Panc1 (cell line): ENCODE measurements around the gene EVC. TPM values are rescaled to one million over a fixed set of nuclear protein-coding genes. Genes with fewer than 3 reads are reported as not detected.

Experiments used
- ATAC-seq: fragments of 200-7000 bp; cut with Tn5 transposase; 2 replicates; pipeline ENCODE4 v1.9.1; 2020; ENCODE audit warnings: mild to moderate bottlenecking, moderate library complexity
- BruUV-seq: library from RNA; stranded (reverse); fragments of 400-500 nt; replicated peaks from 2 replicates; lab custom pipeline; 2021; lab: Mats Ljungman, UMichigan
- CTCF ChIA-PET: fragments of 300-600 bp; sonication (Branson Sonifier 250); formaldehyde crosslinking; loops from one replicate; lab custom pipeline; 2022; ENCODE audit warnings: antibody characterized with exemption; lab: Charles Lee
- POLR2A ChIA-PET: fragments of 300-600 bp; sonication (Branson Sonifier 250); formaldehyde crosslinking; loops from one replicate; lab custom pipeline; 2022; ENCODE audit warnings: antibody characterized with exemption; lab: Charles Lee
- DNase-seq: peaks from one replicate; pipeline ENCODE4 v3.0.0-alpha.2; 2010; ENCODE audit warnings: low read depth, low spot score
- H3K27ac ChIP-seq: 2 replicates; pipeline ENCODE4 v1.5.1; 2011; ENCODE audit warnings: mild to moderate bottlenecking, low read length, inconsistent platforms
- H3K27me3 ChIP-seq: fragments of 200-500 bp; sonication (Bioruptor generic); 2 replicates; pipeline ENCODE4 v1.6.0; 2014; ENCODE audit warnings: low read length, inconsistent platforms; ENCODE audit not compliant: control insufficient read depth, insufficient read depth
- H3K36me3 ChIP-seq: fragments of 200-500 bp; sonication (Bioruptor generic); 2 replicates; pipeline ENCODE4 v1.5.1; 2014; ENCODE audit warnings: inconsistent platforms, mild to moderate bottlenecking, low read length, moderate library complexity; ENCODE audit not compliant: control insufficient read depth, insufficient read depth
- H3K4me1 ChIP-seq: 2 replicates; pipeline ENCODE4 v1.5.1; 2011; ENCODE audit warnings: inconsistent platforms, mild to moderate bottlenecking, low read length, moderate library complexity; ENCODE audit not compliant: control insufficient read depth, insufficient read depth
- H3K4me3 ChIP-seq, 2 experiments: 2 replicates each; pipeline ENCODE4 v1.5.1; 2011 to 2012; ENCODE audit warnings: low read depth in 2 of 2, low read length in 2 of 2, mild to moderate bottlenecking in 2 of 2, inconsistent platforms in 1 of 2, moderate library complexity in 1 of 2
- H3K9me3 ChIP-seq: fragments of 200-500 bp; sonication (Bioruptor generic); 2 replicates; pipeline ENCODE4 v1.5.1; 2014; ENCODE audit warnings: low read depth, mild to moderate bottlenecking, inconsistent platforms, low read length, moderate library complexity; ENCODE audit not compliant: control insufficient read depth, insufficient read depth
- POLR2AphosphoS5 ChIP-seq: IDR thresholded peaks from 2 replicates; pipeline ENCODE4 v1.6.1; 2012; ENCODE audit warnings: mild to moderate bottlenecking, low read depth, low read length, moderate library complexity
- SIN3A ChIP-seq: IDR thresholded peaks from 2 replicates; pipeline ENCODE4 v1.6.1; 2012; ENCODE audit warnings: low read depth, mild to moderate bottlenecking, low read length, moderate library complexity, borderline replicate concordance; ENCODE audit not compliant: insufficient read depth
- TCF7L2 ChIP-seq: IDR thresholded peaks from 2 replicates; pipeline ENCODE4 v1.6.1; 2011; ENCODE audit warnings: mild to moderate bottlenecking, low read depth, low read length, inconsistent platforms
- in situ Hi-C: cut with HindIII; loops from 2 replicates; pipeline ENCODE4 v1.10.0; 2016; ENCODE audit warnings: low sequenced_read_pairs, low pct_unique_long_range_greater_than_20kb
- intact Hi-C: fragments of 100-400 bp; cut with micrococcal nuclease; formaldehyde crosslinking; loops from one replicate; pipeline ENCODE4 v1.10.0; 2022; ENCODE audit not compliant: unreplicated experiment
- total RNA-seq: library from RNA; stranded (reverse); gene quantifications from one replicate; pipeline ENCODE4 v1.2.1, GENCODE V29; 2021; ENCODE audit not compliant: unreplicated experiment
- TF ChIP-seq, protein P1 (sequence below), 2 experiments: IDR thresholded peaks; 2 replicates each; pipeline ENCODE4 v1.6.1; 2011 to 2012; ENCODE audit warnings: low read depth in 2 of 2, control low read depth in 1 of 2, low read length in 1 of 2, mild to moderate bottlenecking in 1 of 2, moderate library complexity in 1 of 2; ENCODE audit not compliant: insufficient read depth in 1 of 2
- TF ChIP-seq, protein P2 (sequence below): fragments of 450-650 bp; IDR thresholded peaks from 2 replicates; pipeline ENCODE4 v1.5.1; 2017; ENCODE audit warnings: mild to moderate bottlenecking

Gene EVC
- total RNA-seq, 1 experiment from 2014 or later, result 12.1 TPM

DNA sequence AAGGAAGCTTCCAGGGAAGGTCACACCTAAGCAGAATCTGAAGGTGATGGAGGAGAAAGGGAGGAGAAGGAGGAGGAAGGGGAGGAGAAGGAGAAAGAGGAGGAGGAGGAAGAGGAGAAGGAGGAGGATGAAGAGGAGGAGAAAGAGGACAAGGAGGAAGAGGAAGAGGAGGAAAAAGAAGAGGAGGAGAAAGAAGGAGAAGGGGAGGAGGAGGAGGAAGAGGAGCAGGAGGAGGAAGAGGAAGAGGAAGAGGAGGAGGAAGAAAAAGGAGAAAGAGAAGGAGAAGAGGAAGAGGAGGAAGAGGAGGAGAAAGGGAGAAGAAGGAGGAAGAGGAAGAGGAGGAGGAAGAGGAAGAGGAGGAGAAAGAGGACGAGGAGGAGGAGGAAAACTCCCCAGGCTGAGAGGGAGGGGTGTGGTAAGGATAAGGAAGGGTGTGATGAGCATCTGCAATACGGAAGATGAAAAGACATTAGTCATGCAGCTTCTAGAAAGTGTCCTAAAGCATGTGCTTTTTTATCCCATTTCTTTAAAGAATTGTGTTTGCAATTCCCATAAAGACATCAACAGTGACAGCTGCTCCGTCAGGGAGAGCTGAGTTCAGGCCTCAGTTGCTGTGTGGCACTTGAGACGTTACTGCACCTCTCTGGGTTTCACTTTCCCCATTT is 140.8 kb downstream of the EVC start:
- H3K27me3 ChIP-seq, result no peaks in the 10 kb centered on the region; the same call in 1 of the 2 replicates
- H3K4me3 ChIP-seq, result no peak overlapping the region
- H3K4me1 ChIP-seq, result no peaks in the 10 kb centered on the region
- no TSS peak for BruUV-seq
- POLR2A ChIA-PET, result no interaction called here
- no peaks in the 10 kb centered on the region for H3K9me3 ChIP-seq
- no peak for ATAC-seq
- intact Hi-C loops (no loop called here), in situ Hi-C loops (no loop called here)
- TF ChIP-seq, protein P1, sequence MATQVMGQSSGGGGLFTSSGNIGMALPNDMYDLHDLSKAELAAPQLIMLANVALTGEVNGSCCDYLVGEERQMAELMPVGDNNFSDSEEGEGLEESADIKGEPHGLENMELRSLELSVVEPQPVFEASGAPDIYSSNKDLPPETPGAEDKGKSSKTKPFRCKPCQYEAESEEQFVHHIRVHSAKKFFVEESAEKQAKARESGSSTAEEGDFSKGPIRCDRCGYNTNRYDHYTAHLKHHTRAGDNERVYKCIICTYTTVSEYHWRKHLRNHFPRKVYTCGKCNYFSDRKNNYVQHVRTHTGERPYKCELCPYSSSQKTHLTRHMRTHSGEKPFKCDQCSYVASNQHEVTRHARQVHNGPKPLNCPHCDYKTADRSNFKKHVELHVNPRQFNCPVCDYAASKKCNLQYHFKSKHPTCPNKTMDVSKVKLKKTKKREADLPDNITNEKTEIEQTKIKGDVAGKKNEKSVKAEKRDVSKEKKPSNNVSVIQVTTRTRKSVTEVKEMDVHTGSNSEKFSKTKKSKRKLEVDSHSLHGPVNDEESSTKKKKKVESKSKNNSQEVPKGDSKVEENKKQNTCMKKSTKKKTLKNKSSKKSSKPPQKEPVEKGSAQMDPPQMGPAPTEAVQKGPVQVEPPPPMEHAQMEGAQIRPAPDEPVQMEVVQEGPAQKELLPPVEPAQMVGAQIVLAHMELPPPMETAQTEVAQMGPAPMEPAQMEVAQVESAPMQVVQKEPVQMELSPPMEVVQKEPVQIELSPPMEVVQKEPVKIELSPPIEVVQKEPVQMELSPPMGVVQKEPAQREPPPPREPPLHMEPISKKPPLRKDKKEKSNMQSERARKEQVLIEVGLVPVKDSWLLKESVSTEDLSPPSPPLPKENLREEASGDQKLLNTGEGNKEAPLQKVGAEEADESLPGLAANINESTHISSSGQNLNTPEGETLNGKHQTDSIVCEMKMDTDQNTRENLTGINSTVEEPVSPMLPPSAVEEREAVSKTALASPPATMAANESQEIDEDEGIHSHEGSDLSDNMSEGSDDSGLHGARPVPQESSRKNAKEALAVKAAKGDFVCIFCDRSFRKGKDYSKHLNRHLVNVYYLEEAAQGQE (IDR thresholded peaks at IDR 0.05; ENCODE audit: insufficient read depth in 1 of 2, low read depth in 2 of 2, low read length in 1 of 2), result no peak
- no peak for TF ChIP-seq POLR2AphosphoS5
- TF ChIP-seq SIN3A, result no peak
- no peak for TF ChIP-seq TCF7L2
- TF ChIP-seq, protein P2, sequence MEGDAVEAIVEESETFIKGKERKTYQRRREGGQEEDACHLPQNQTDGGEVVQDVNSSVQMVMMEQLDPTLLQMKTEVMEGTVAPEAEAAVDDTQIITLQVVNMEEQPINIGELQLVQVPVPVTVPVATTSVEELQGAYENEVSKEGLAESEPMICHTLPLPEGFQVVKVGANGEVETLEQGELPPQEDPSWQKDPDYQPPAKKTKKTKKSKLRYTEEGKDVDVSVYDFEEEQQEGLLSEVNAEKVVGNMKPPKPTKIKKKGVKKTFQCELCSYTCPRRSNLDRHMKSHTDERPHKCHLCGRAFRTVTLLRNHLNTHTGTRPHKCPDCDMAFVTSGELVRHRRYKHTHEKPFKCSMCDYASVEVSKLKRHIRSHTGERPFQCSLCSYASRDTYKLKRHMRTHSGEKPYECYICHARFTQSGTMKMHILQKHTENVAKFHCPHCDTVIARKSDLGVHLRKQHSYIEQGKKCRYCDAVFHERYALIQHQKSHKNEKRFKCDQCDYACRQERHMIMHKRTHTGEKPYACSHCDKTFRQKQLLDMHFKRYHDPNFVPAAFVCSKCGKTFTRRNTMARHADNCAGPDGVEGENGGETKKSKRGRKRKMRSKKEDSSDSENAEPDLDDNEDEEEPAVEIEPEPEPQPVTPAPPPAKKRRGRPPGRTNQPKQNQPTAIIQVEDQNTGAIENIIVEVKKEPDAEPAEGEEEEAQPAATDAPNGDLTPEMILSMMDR, result no peak
- H3K36me3 ChIP-seq, result no peaks in the 10 kb centered on the region
- CTCF ChIA-PET, result no interaction called here
- H3K27ac ChIP-seq, result no peak overlapping the region
- no peak for DNase-seq

DNA sequence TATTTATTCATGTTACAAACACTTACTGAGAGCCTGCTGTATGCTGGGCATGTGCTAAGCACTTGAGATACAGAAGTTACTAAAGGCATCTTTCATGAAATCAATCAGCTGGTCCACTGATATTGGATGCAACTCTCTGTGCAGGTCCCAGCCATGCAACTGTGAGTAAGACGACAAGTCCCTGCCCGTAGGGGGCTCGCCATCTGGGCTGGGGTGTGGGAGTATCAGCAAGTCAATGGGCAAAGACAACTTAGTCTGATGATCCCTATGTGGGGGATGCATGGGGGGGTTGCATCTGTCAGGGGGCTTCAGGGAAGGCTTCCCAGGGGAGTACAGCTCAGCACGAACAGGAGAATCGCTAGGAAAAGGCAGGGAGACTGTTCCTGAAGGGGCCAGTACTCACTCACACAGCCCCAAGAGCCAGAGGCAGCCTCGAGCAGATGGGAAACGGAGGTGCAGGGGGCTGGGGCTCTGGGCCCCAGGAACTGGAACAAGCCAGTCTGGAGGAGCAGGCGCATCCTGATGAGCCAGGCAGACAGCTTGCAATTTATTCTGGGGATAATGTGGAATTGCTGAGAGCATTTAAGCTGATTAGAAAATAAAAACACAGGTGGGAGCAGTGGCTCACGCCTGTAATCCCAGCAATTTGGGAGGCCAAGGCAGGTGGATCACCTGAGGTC is 141.7 kb downstream of the EVC start:
- no peak for DNase-seq
- ChIA-PET POLR2A (no interaction called here), CTCF (no interaction called here)
- Histone ChIP-seq H3K27ac (no peak overlapping the region), H3K36me3 (no peaks in the 10 kb centered on the region), H3K4me1 (no peaks in the 10 kb centered on the region), H3K27me3 (no peaks in the 10 kb centered on the region; the same call in 1 of the 2 replicates), H3K9me3 (no peaks in the 10 kb centered on the region), H3K4me3 (no peak overlapping the region)
- ATAC-seq, result no peak
- in situ Hi-C loops (no loop called here), intact Hi-C loops (no loop called here)
- BruUV-seq, result no TSS peak
- TF ChIP-seq TCF7L2, result no peak
- no peak for TF ChIP-seq SIN3A
- TF ChIP-seq, protein P1 (IDR thresholded peaks at IDR 0.05; ENCODE audit: insufficient read depth in 1 of 2, low read depth in 2 of 2, low read length in 1 of 2), result no peak
- TF ChIP-seq, protein P2, result no peak
- no peak for TF ChIP-seq POLR2AphosphoS5
